ENCODE results near the gene CMTM1. TPM values are rescaled to one million over a fixed set of nuclear protein-coding genes. Genes with fewer than 3 reads are reported as not detected.
"Not testable (repeated sequence)": the region's sequence is repeated elsewhere in the genome, so short reads cannot be mapped to it uniquely, and the experiment has no call there.

Gene CMTM1
- total RNA-seq, 1 donor from 2014 or later: 0.92 TPM

DNA sequence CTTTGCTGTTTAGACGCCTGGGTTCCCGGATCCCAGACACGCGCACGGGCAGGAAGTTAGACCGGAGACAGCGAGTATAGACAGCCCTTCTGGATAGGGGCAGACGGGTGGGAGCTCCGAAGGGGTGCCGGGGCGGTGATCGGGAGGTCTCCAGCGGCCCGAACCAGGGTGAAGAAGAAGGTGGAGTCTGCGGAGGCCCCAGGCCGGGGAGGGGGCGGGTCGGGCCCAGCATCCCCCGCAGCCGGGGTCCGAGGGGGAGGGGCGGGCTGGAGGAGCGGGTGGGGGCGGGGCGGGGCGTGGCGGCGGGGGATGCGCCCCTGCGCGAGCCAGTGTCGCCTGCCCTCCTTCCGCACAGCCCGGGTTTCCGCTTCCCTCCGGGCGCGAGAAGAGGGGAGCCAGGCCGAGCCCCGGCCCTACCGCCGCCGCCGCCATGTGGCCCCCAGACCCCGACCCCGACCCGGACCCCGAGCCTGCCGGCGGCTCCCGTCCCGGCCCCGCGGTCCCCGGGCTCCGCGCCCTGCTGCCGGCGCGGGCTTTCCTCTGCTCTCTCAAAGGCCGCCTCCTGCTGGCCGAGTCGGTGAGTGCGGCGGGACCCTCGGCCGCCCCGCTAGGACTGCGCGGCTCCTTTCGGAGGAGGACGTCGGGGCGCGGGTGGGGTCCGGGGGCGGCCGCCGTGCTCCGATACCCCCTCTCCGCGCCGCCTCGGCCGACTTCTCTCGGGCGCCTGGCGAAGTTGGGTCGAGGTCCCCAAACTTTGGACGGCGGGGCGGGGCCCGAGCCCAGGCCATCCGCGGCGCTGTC lies 38.3 kb downstream of the CMTM1 start, which contains the start of gene CMTM3:
Gene CMTM3 (plus strand): TSS at position 329 of the 801 bp plus-strand sequence. CDS start 102 bp downstream, at position 431.
- intact Hi-C loops (cut with DNase I): loop anchor here (2.0 to 5.0 kb wide), 4 partner anchors 52 to 263 kb away; partner anchors contain the start of gene CKLF
- peak; percentile 70 for ATAC-seq
- peak; percentile 85 for DNase-seq (ENCODE audit: missing footprints)

DNA sequence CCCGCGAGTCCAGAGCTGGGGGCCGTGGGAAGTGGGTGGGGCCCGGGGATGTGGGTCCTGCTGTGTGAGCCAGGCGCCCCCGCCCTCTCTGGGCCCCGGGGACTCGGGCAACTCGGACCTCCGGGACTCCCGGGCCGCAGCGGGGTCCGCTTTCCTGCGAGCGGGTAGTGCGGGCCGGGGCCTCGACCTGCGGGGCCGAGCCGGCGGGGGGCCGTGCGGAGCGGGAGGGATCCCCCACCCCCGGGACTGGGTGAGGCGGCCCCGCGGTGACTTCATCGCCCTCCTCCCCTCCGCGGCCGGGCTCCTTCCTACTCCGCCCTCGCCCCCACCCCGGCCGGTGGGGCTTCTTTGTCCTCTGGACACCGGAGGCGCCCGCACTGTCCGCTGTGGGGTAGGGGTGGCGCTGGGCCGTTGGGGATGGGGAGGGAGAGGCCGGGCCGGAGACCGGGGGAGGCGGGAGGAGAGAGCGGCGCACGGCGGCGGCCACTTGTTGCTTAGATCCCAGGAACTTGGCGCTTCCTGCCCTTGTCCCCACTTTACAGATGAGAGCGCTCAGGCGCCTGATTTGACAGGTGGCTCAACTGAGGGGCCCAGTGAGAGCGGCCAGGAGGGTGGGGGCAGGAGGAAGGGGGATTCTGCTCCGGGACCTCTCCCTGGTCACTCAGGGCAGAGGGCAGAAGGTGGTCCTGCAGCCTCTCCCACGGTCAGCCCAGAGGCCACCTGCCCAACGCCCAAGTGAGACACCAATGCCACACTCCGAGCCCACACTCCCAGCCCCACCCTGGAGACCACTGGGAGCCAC lies 39.1 kb downstream of the CMTM1 start:
- DNase-seq (ENCODE audit: missing footprints) (peak; percentile 88), ATAC-seq (peak; percentile 58)
- intact Hi-C loops (cut with DNase I): loop anchor here (2.0 to 5.0 kb wide), 3 partner anchors 53 to 262 kb away; partner anchors contain the start of gene CKLF

DNA sequence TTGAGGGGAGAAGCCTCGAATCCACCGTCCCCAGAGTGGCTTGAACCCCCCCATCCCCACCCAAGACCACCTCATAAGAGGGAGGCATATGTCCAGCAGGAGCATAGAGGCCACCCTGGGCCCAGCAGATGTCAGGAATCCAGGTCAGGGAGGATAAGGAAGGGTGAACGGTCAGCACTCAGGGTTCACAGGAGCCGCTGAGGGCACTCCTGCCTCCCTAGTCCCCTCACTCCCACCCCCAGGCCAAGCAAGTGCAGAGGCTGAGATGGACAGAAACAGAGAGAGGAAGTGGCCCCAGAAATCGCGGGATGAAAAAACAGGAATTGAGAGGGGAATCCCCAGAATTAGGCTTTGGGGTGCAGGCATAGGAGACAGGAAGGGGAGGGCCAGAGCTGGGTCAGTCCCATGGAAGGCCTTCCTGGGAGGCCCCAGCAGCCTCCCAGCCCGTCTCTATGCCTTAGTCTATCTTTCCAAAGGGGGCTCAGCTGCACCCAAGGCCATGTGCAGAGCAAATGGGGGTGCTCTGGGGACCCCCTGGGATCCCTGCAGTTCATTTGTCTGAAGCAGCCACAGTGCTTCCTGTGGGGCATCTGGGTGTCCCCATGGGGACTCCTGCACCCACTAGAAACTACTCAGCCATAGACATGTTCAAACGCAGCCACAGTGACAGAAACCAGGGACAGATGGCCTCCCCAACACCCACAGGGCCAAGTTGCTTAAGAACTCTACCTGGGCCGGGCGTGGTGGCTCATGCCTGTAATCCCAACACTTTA lies 39.9 kb downstream of the CMTM1 start:
- intact Hi-C loops (cut with DNase I): loop anchor here (2.0 to 5.0 kb wide), 3 partner anchors 53 to 261 kb away; partner anchors contain the start of gene CKLF
- ATAC-seq (no peak), DNase-seq (ENCODE audit: missing footprints) (no peak)

DNA sequence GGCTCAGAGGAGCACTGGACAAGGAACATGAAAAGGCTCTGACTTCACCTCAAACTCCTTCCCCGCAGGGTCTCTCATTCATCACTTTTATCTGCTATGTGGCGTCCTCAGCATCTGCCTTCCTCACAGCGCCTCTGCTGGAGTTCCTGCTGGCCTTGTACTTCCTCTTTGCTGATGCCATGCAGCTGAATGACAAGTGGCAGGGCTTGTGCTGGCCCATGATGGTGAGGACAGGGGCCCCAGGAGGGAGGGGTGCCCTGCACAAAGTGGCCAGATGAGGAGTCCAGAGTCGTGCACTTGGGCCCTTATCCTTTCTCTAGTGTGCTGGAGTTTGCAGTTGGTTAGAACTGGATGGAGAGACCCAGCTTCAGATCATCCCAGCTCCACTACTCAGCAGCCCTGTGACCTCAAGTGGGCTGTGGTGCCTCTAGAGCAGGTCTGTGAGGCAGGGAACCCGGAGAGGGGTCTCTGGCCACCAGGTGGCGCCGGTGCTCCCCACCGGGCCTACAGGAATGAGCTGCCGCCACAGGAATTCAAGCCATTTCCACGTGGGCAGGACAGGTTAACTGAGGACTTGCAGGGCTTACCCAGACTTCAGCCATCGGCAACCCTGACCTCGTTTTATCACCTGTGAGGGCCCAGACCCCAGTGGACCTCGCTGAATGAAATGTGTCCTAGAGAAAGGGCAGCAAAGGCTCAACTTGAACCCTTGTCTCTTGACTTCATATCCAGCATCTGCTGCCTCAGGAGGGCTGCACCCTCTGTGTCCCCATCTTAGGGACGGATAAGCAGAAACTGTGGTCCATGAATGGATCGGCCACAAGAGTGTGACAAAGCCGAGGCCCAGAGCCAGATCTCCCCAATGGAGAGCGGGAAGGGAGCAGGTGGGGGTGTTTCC lies 42.3 kb downstream of the CMTM1 start:
- intact Hi-C loops (cut with DNase I): loop anchor here (5.0 kb wide), 2 partner anchors 201 to 259 kb away; no protein-coding TSS in a partner anchor
- DNase-seq (ENCODE audit: missing footprints) (peak; percentile 92), ATAC-seq (peak; percentile 52)

DNA sequence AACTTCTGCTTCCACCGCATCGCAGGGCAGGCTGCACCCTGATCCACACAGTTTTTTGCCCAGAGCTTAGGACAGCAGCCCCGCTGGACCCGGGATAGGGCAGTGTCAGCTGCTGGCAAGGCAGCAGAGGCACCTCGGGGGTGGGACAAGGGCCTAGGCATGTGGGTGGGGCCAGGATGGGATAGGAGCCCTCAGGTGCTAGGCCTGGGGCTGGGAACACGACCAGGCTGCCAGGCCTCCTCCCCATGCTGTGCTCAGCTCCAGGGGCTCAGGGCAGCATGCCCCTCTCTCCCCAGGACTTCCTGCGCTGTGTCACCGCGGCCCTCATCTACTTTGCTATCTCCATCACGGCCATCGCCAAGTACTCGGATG lies 42.9 kb downstream of the CMTM1 start:
- ATAC-seq (no peak), DNase-seq (ENCODE audit: missing footprints) (no peak)
- intact Hi-C loops (cut with DNase I): loop anchor here (5.0 kb wide), 2 partner anchors 202 to 258 kb away; no protein-coding TSS in a partner anchor

DNA sequence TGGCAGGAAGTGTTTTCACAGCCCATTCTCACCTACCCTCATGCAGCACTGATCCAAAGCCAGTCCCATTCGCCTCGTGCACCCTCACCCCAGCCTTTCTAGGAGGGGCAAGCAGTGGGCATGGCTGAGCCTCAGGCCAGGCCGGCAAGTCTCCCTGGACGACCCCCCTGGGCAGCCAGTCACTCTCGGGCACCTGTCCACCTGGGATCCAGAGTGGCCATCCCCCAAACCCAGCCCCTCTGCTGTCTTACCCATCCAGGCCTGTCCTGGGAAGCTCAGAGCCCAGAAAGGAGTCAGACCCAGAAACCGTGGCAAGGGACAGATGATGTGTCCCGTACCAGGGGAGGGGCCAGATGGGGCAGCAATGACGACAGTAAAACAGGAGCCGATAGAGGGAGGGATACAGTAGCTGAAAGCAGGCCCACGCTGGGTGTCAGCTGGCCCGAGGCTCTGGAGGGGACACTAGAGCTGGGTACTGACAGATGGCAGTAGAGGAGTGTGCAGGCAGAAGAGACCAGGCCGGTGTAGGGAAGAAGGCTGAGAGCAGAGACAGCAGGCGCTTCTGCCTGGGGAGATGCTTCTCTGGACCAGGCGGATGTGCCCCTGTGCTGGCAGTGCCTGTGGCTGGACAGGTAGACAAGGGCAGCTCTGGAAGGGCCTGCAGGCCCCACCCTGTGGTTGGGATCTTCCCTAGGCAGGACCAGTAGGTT lies 44.0 kb downstream of the CMTM1 start:
- intact Hi-C loops (cut with DNase I): no loop called here
- ATAC-seq: no peak
- no peak for DNase-seq (ENCODE audit: missing footprints)

DNA sequence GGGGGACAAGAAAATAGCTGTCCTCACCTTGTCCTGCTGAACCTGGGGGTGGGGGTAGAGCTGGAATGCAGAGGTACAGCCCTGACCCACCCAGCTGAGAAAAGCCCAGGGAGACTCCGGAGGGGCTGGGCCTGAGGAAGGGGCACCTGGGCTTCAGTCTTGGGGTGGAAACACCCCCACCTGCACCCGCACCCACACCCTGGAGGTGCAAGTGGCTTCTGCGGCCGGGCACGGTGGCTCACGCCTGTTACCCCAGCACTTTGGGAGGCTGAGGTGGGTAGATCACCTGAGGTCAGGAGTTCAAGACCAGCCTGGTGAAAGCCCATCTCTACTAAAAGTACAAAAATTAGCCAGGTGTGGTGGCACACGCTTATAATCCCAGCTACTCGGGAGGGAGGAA lies 45.7 kb downstream of the CMTM1 start:
- intact Hi-C loops (cut with DNase I); ATAC-seq; DNase-seq (ENCODE audit: missing footprints): not testable (repeated sequence)

DNA sequence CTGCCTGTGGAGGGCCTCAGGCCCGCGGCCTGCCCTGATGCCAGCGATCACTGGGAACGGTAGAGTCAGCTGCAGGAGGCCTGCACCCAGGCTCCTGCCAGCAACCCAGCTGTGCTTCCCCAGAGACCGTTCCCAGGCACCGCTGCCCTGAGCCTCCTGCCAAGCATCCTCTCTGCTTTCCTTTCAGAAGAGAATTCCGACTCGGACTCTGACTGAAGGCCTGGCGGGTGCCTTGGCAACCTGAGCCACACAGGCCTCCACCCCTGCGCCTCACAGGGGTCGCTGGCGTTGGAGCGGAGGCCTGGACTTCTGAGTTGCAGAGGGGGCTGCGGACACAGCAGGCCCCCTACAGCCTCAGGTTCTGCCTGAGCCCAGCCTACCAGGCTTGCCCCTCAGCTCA lies 46.2 kb downstream of the CMTM1 start:
- intact Hi-C loops (cut with DNase I): no loop called here
- DNase-seq (ENCODE audit: missing footprints) (no peak), ATAC-seq (no peak)

DNA sequence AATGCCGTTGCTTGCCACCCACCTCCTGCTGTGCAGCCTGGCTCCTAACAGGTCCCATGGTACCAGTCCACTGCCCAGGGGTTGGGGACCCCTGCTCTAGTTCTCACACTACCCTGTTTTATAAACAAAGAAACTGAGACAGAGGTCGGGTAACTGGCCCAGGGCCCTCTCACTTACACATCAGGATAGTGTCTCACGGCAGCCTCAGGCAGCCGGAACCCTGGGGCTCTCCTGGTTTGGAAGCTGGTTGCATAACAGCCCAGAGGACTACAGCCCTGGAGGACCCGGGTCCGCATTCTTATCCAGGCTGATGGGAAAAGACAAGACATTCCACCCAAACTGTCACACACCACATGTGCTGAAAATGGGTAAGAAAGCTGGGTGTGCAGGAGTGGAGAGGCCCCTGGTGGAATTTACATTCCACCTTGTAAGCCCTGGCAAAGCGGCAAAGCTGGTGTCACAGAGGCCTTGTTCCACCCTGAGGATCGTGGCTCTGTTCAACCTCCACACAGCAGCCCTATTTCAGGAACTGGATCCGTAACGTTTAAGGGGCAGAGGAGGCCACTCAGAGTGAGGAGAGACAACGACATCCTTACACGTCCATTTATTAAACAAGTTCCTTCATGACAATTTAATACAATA lies 48.0 kb downstream of the CMTM1 start:
- DNase-seq (ENCODE audit: missing footprints) (no peak), ATAC-seq (no peak)
- intact Hi-C loops (cut with DNase I): no loop called here

DNA sequence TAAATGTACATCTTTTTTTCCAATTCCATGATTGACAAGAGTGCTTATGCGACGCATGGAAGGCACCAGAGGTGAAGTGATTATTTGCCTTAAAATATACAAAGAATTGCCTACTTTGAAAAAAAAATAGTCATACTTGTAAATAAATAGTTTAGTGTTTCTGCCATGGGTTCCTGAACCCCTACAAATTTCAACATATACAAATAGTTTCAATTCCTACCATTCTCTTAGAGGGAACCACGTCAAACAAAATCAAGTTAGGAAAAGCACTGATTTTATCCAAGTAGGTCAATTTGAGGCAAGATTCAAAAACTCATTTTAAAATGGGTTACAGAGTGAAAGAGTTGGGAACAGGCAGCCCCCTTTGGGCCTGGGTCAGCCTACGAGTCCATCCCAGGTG lies 49.9 kb downstream of the CMTM1 start:
- ATAC-seq (no peak), DNase-seq (ENCODE audit: missing footprints) (no peak)
- intact Hi-C loops (cut with DNase I): no loop called here

DNA sequence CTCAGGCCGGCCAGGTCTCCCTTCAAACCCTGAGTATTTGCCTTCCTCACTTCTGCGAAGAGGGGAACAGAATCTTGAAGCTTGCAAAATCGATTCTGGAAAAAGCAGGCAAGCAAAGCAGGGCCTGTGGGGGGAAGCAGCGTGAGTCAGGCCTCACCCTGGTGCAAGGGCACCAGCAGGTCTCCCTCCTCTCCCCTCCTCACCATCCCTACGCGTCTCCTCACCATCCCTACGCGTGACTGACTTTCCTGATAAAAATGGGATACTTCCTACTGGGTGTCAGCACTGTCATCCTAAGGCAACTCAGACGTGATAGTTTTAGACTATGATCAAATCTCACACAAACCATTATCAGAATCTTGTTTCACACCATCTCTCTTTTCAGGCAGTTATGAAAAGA lies 50.4 kb downstream of the CMTM1 start:
- ATAC-seq: no peak
- no peak for DNase-seq (ENCODE audit: missing footprints)
- intact Hi-C loops (cut with DNase I): no loop called here

DNA sequence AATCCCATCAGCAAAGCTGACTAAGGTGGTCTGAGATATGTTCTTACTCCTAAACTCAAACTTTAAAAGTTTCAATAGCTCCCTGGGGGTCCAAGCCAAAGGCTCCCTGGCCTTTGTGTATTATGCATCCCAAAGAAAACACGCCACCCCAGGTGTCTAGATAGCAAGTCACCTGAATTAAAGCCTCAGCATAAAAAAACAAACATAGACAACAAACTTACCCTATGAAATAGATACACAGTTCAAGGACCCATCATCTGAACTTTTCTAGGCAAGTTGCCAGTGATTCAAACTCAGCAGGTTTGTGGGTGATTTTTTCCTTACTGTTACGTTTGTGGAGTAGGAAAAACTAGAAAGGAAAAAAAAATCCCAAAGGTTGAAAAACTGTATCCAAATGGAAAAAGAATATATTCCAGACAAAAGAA lies 50.8 kb downstream of the CMTM1 start:
- ATAC-seq (no peak), DNase-seq (ENCODE audit: missing footprints) (no peak)
- intact Hi-C loops (cut with DNase I): no loop called here

DNA sequence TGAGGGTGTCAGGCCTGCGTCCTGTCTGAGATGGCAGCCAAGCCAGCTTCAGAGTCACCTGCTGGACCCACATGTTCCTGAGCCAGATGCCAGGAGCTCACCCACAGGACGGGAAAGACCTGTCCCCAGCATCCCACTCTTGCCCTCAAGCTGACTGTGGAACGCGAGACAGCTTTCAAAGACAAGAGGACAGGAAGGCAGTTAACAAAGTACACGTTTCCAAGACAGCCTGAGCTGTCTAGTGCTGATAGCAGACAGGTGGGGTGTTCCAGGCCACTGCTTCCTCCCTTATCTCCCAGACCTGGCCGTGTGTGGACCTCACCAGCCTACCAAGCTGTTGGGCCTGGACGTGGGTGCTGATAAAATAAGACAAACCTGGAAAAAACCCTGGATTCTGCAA lies 51.5 kb downstream of the CMTM1 start:
- ATAC-seq (no peak), DNase-seq (ENCODE audit: missing footprints) (no peak)
- intact Hi-C loops (cut with DNase I): no loop called here

DNA sequence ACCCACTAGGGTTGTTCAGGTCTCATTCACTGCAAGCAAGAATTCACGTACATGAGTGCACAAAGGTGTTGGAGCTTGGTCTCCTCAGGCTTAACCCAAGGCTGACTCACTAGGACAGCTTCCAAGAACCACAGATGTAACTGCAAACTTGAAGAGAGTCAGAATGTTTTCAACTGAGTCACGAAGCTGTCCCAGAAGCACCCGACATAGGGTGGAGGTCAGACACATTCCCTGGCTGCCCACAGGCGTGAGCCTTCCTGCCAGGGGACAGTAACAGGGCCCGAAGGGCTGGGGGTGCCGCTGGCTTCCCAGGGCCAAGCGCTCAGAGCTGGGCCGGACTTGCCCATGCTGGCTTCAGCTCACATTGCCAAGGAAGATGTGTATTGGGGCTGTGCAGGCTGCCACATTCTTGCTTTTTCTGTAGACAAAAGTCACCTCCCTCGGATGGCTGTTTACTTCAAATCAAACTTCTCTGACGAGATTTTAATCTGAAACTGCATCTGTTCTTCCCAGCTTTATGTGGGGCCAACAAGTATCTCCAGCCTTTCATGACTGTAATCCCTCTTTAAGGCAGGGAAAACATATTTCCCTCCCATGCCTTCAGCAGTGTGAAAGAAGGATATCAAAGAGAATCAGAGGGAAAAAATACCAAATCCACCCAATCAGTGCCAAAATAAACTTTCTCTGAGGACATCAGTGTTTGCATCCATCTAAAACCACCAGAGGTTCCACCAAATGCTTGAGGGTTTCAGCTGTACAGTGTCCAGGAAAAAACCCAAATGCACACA lies 52.5 kb downstream of the CMTM1 start:
- no peak for DNase-seq (ENCODE audit: missing footprints)
- intact Hi-C loops (cut with DNase I): no loop called here

DNA sequence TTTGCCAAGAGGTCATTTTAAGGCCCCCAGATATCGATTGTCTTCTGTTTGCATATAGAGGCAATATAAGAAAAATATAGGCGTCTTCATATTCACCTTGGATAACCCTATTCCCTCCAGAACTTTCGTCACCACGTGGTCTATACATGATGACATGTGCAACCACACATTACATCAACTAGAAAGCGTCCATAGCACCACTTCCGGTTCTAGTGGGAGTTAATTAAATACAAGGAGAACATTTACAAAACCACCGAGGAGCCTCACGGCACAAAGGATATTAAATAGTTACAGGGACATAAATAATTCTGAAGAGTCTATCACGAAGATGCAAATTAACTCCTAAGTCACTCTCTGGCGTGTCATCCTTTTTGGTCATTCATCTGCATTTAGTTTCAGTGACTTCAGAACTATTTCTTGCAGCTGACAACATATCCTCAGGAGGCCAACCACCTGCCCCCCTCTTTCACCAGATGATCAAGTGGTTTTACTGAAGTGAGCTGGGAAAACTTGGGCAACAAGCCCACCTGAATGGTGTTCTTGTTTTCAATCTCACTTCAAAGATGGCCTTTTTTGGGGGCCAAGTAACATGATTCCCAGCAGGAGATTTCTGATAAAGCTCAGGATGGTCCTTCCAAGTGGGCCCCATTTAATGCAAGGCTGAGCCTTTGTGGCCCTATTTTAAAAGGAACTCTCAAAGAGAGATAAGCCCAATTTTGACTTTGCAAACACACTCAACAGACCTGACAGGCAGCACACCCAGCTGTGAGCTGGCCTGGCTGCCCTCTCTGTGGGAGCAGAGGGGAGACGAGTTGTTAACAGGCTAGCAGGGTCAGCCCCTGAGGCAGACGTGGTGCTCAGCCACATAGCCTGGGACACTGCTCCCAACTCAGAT lies 53.5 kb downstream of the CMTM1 start:
- no peak for ATAC-seq
- intact Hi-C loops (cut with DNase I): no loop called here
- no peak for DNase-seq (ENCODE audit: missing footprints)

More for the DNA sequence above, 52.5 kb downstream of the CMTM1 start:
- peak; percentile 41 for ATAC-seq
